Activated CD8-positive, alpha-beta memory T cell treated with anti-CD3 and anti-CD28 coated beads, Interleukin-2, amount 10 ng/mL, durations not matched to agents 7 days and 5 days (primary cell): ENCODE data around the gene LRRC71. TPM values are rescaled to one million over a fixed set of nuclear protein-coding genes. Genes with fewer than 3 reads are reported as not detected.

Experiments
- ATAC-seq: fragments of 150-1000 bp; cut with Tn5 transposase; one replicate; pipeline ENCODE4 v1.10.0; 2021; ENCODE audit warnings: moderate library complexity
- CTCF ChIA-PET: fragments of 350-600 bp; sonication (Branson Sonifier 250); formaldehyde crosslinking; loops from one replicate; lab custom pipeline; 2021; ENCODE audit warnings: antibody characterized with exemption; lab: Charles Lee
- DNase-seq: peaks from one replicate; pipeline ENCODE4 v3.0.0-alpha.2; 2020
- H3K27ac Mint-ChIP-seq: one replicate; pipeline ENCODE4 v1.8.0; 2021; ENCODE audit warnings: mild to moderate bottlenecking, mixed read lengths
- H3K27me3 Mint-ChIP-seq: one replicate; pipeline ENCODE4 v1.8.0; 2021; ENCODE audit warnings: mixed read lengths
- H3K36me3 Mint-ChIP-seq: one replicate; pipeline ENCODE4 v1.8.0; 2021; ENCODE audit warnings: mild to moderate bottlenecking, mixed read lengths
- H3K4me1 Mint-ChIP-seq: one replicate; pipeline ENCODE4 v1.8.0; 2021; ENCODE audit warnings: mixed read lengths
- H3K4me3 Mint-ChIP-seq: one replicate; pipeline ENCODE4 v1.8.0; 2021; ENCODE audit warnings: mild to moderate bottlenecking, moderate library complexity, mixed read lengths
- H3K9me3 Mint-ChIP-seq: one replicate; pipeline ENCODE4 v1.8.0; 2022; ENCODE audit warnings: low read depth, mixed read lengths
- total RNA-seq, 2 experiments: library from RNA; stranded (reverse); gene quantifications; one replicate each; pipeline ENCODE4 v1.2.3, GENCODE V29; 2021

LRRC71 gene
- total RNA-seq: not detected

GRCh38 chr1:156920233-156921052 is at the start of gene LRRC71:
Gene LRRC71, plus strand, starts transcription at chr1:156920632. Its CDS starts 172 bp downstream, at chr1:156920804.
- ATAC-seq: peak; percentile 88
- peak; percentile 68 for DNase-seq
- peaks cover 7% of the 10 kb centered on the region for H3K4me1 Mint-ChIP-seq
- H3K27me3 Mint-ChIP-seq: peaks cover 87% of the 10 kb centered on the region
- no peaks in the 10 kb centered on the region for H3K9me3 Mint-ChIP-seq
- no peaks in the 10 kb centered on the region for H3K36me3 Mint-ChIP-seq
- CTCF ChIA-PET: interaction anchor here (0.8 to 10.5 kb wide), 6 partner anchors 10 to 195 kb away, joined by 3 to 56 read pairs (median 4); partner anchors contain the start of gene NTRK1
- no peak within 1 kb of the TSS for H3K27ac Mint-ChIP-seq
- H3K4me3 Mint-ChIP-seq: no peak within 1 kb of the TSS

- no peak for ATAC-seq
- Mint-ChIP-seq H3K27me3 (peaks cover 25% of the 10 kb centered on the region), H3K27ac (no peak overlapping the region), H3K36me3 (no peaks in the 10 kb centered on the region), H3K9me3 (no peaks in the 10 kb centered on the region), H3K4me3 (no peak overlapping the region), H3K4me1 (peaks cover 5% of the 10 kb centered on the region)
- CTCF ChIA-PET: interaction anchor here (1.8 to 21.5 kb wide), 4 partner anchors 16 to 148 kb away, joined by 4 to 600 read pairs (median 10); partner anchors contain the start of genes PEAR1 and SH2D2A
- DNase-seq: no peak
Measured at GRCh38 chr1:156873659-156874058, 46.8 kb upstream of the LRRC71 start.

GRCh38 chr1:156874142-156874541 is 46.3 kb upstream of the LRRC71 start:
- Mint-ChIP-seq H3K27me3 (peaks cover 26% of the 10 kb centered on the region), H3K4me1 (peaks cover 5% of the 10 kb centered on the region), H3K27ac (no peak overlapping the region), H3K36me3 (no peaks in the 10 kb centered on the region), H3K4me3 (no peak overlapping the region), H3K9me3 (no peaks in the 10 kb centered on the region)
- CTCF ChIA-PET: interaction anchor here (1.0 to 2.9 kb wide), 5 partner anchors 16 to 148 kb away, joined by 3 to 14 read pairs (median 4); partner anchors contain the start of gene PEAR1
- ATAC-seq (no peak), DNase-seq (no peak)

- H3K4me3 Mint-ChIP-seq: no peak overlapping the region
Measured at GRCh38 chr1:156874572-156875340, 45.7 kb upstream of the LRRC71 start.

GRCh38 chr1:156875341-156875615 is 45.2 kb upstream of the LRRC71 start:
- CTCF ChIA-PET: interaction anchor here (1.0 to 1.4 kb wide), 2 partner anchors 23 to 36 kb away, joined by 3 to 4 read pairs; no protein-coding TSS in a partner anchor
- no peak overlapping the region for H3K4me3 Mint-ChIP-seq
- no peaks in the 10 kb centered on the region for H3K36me3 Mint-ChIP-seq
- no peaks in the 10 kb centered on the region for H3K9me3 Mint-ChIP-seq
- H3K4me1 Mint-ChIP-seq: peaks cover 5% of the 10 kb centered on the region
- DNase-seq: no peak
- H3K27ac Mint-ChIP-seq: no peak overlapping the region
- no peak for ATAC-seq
- peaks cover 29% of the 10 kb centered on the region for H3K27me3 Mint-ChIP-seq

More at GRCh38 chr1:156874572-156875340, 45.7 kb upstream of the LRRC71 start:
- no peak for ATAC-seq
- H3K36me3 Mint-ChIP-seq: no peaks in the 10 kb centered on the region
- DNase-seq: no peak
- H3K4me1 Mint-ChIP-seq: peaks cover 5% of the 10 kb centered on the region
- CTCF ChIA-PET: interaction anchor here (1.0 to 2.9 kb wide), 4 partner anchors 15 to 149 kb away, joined by 3 to 14 read pairs (median 4); no protein-coding TSS in a partner anchor
- H3K9me3 Mint-ChIP-seq: no peaks in the 10 kb centered on the region
- no peak overlapping the region for H3K27ac Mint-ChIP-seq
- H3K27me3 Mint-ChIP-seq: peaks cover 25% of the 10 kb centered on the region

GRCh38 chr1:156876281-156876680 is 44.2 kb upstream of the LRRC71 start:
- Mint-ChIP-seq H3K36me3 (no peaks in the 10 kb centered on the region), H3K4me3 (no peak overlapping the region), H3K4me1 (no peaks in the 10 kb centered on the region), H3K27me3 (peaks cover 31% of the 10 kb centered on the region), H3K9me3 (no peaks in the 10 kb centered on the region), H3K27ac (no peak overlapping the region)
- CTCF ChIA-PET: interaction anchor here (1.0 to 2.5 kb wide), 4 partner anchors 13 to 187 kb away, joined by 4 to 6 read pairs (median 5); partner anchors contain the start of gene NTRK1
- ATAC-seq (no peak), DNase-seq (no peak)

- Mint-ChIP-seq H3K36me3 (no peaks in the 10 kb centered on the region), H3K27me3 (peaks cover 31% of the 10 kb centered on the region), H3K9me3 (no peaks in the 10 kb centered on the region), H3K27ac (no peak overlapping the region), H3K4me3 (no peak overlapping the region), H3K4me1 (no peaks in the 10 kb centered on the region)
- DNase-seq (no peak), ATAC-seq (no peak)
- CTCF ChIA-PET: interaction anchor here (2.5 to 4.9 kb wide), 2 partner anchors 13 to 17 kb away, joined by 6 to 31 read pairs; partner anchors contain the start of gene NTRK1
Measured at GRCh38 chr1:156877433-156878170, 42.8 kb upstream of the LRRC71 start.

- H3K27ac Mint-ChIP-seq: no peak overlapping the region
- ATAC-seq: no peak
- H3K4me3 Mint-ChIP-seq: no peak overlapping the region
- DNase-seq: no peak
- no peaks in the 10 kb centered on the region for H3K4me1 Mint-ChIP-seq
- no peaks in the 10 kb centered on the region for H3K9me3 Mint-ChIP-seq
- no peaks in the 10 kb centered on the region for H3K36me3 Mint-ChIP-seq
- H3K27me3 Mint-ChIP-seq: peaks cover 33% of the 10 kb centered on the region
- CTCF ChIA-PET: interaction anchor here (1.2 to 4.9 kb wide), 5 partner anchors 9 to 154 kb away, joined by 3 to 31 read pairs (median 4); partner anchors contain the start of gene NTRK1
Measured at GRCh38 chr1:156879876-156880275, 40.6 kb upstream of the LRRC71 start.

GRCh38 chr1:156880473-156880872 is 40.0 kb upstream of the LRRC71 start:
- no peaks in the 10 kb centered on the region for H3K4me1 Mint-ChIP-seq
- CTCF ChIA-PET: interaction anchor here (1.1 to 4.9 kb wide), 7 partner anchors 10 to 154 kb away, joined by 3 to 31 read pairs (median 4); partner anchors contain the start of gene NTRK1

GRCh38 chr1:156881101-156881500 is 39.3 kb upstream of the LRRC71 start:
- no peak for ATAC-seq
- H3K9me3 Mint-ChIP-seq: no peaks in the 10 kb centered on the region
- no peak for DNase-seq
- CTCF ChIA-PET: interaction anchor here (1.1 to 4.9 kb wide), 6 partner anchors 10 to 155 kb away, joined by 3 to 31 read pairs (median 4); partner anchors contain the start of gene NTRK1
- H3K27me3 Mint-ChIP-seq: peaks cover 41% of the 10 kb centered on the region
- H3K36me3 Mint-ChIP-seq: no peaks in the 10 kb centered on the region
- H3K4me1 Mint-ChIP-seq: no peaks in the 10 kb centered on the region
- H3K4me3 Mint-ChIP-seq: no peak overlapping the region
- H3K27ac Mint-ChIP-seq: no peak overlapping the region

More at GRCh38 chr1:156880473-156880872, 40.0 kb upstream of the LRRC71 start:
- DNase-seq: no peak
- H3K27me3 Mint-ChIP-seq: peaks cover 35% of the 10 kb centered on the region
- no peaks in the 10 kb centered on the region for H3K36me3 Mint-ChIP-seq
- ATAC-seq: no peak
- H3K4me3 Mint-ChIP-seq: no peak overlapping the region
- H3K9me3 Mint-ChIP-seq: no peaks in the 10 kb centered on the region
- no peak overlapping the region for H3K27ac Mint-ChIP-seq

GRCh38 chr1:156881663-156882062 is 38.8 kb upstream of the LRRC71 start:
- Mint-ChIP-seq H3K4me3 (no peak overlapping the region), H3K9me3 (no peaks in the 10 kb centered on the region), H3K4me1 (no peaks in the 10 kb centered on the region), H3K36me3 (no peaks in the 10 kb centered on the region), H3K27ac (no peak overlapping the region), H3K27me3 (peaks cover 42% of the 10 kb centered on the region)
- DNase-seq: no peak
- CTCF ChIA-PET: interaction anchor here (1.1 to 4.9 kb wide), 3 partner anchors 9 to 68 kb away, joined by 4 to 31 read pairs (median 4); no protein-coding TSS in a partner anchor
- no peak for ATAC-seq

GRCh38 chr1:156882543-156882942 is 37.9 kb upstream of the LRRC71 start:
- Mint-ChIP-seq H3K27ac (no peak overlapping the region), H3K4me3 (no peak overlapping the region)
- ATAC-seq: no peak

More at GRCh38 chr1:156882543-156882942, 37.9 kb upstream of the LRRC71 start:
- Mint-ChIP-seq H3K9me3 (no peaks in the 10 kb centered on the region), H3K36me3 (no peaks in the 10 kb centered on the region), H3K27me3 (peaks cover 43% of the 10 kb centered on the region), H3K4me1 (no peaks in the 10 kb centered on the region)
- DNase-seq: no peak
- CTCF ChIA-PET: interaction anchor here (0.6 to 1.1 kb wide), 2 partner anchors 44 to 706 kb away, joined by 4 read pairs; no protein-coding TSS in a partner anchor
